T-helper 9 cell (primary cell): Measurements from ENCODE around the gene GHR.
"Not testable (repeated sequence)": the region's sequence is repeated elsewhere in the genome, so short reads cannot be mapped to it uniquely, and the experiment has no call there.

Source experiments
- DNase-seq: peaks from one replicate; pipeline ENCODE4 v3.0.0-alpha.2; 2020

Gene GHR

GRCh38 chr5:42654645-42655044 is 231.4 kb downstream of the GHR start:
- DNase-seq: no peak

GRCh38 chr5:42655982-42656650 is 232.9 kb downstream of the GHR start:
- DNase-seq: no peak

- no peak for DNase-seq
Measured at GRCh38 chr5:42656651-42657015, 233.4 kb downstream of the GHR start.

GRCh38 chr5:42659869-42660268 is 236.6 kb downstream of the GHR start:
- not testable (repeated sequence) for DNase-seq

- DNase-seq: no peak
Measured at GRCh38 chr5:42665857-42666256, 242.6 kb downstream of the GHR start.

- no peak for DNase-seq
Measured at GRCh38 chr5:42666869-42667268, 243.6 kb downstream of the GHR start.

GRCh38 chr5:42668254-42668653 is 245.0 kb downstream of the GHR start:
- no peak for DNase-seq

GRCh38 chr5:42672925-42673324 is 249.7 kb downstream of the GHR start:
- no peak for DNase-seq

- DNase-seq: no peak
Measured at GRCh38 chr5:42675602-42676001, 252.4 kb downstream of the GHR start.

GRCh38 chr5:42676362-42676761 is 253.1 kb downstream of the GHR start:
- DNase-seq: no peak

GRCh38 chr5:42677156-42677842 is 254.1 kb downstream of the GHR start:
- no peak for DNase-seq

- no peak for DNase-seq
Measured at GRCh38 chr5:42680046-42680445, 256.8 kb downstream of the GHR start.

- DNase-seq: not testable (repeated sequence)
Measured at GRCh38 chr5:42685078-42685477, 261.8 kb downstream of the GHR start.

GRCh38 chr5:42689391-42689790 is 266.2 kb downstream of the GHR start:
- DNase-seq: no peak

GRCh38 chr5:42691413-42691937 is 268.2 kb downstream of the GHR start:
- no peak for DNase-seq

GRCh38 chr5:42701351-42702059 is 278.3 kb downstream of the GHR start:
- DNase-seq: no peak

- no peak for DNase-seq
Measured at GRCh38 chr5:42703238-42703637, 280.0 kb downstream of the GHR start.

- DNase-seq: no peak
Measured at GRCh38 chr5:42715785-42716184, 292.5 kb downstream of the GHR start.

GRCh38 chr5:42718591-42718990 is 295.4 kb downstream of the GHR start:
- no peak for DNase-seq

GRCh38 chr5:42719034-42719433 is 295.8 kb downstream of the GHR start:
- DNase-seq: no peak

- no peak for DNase-seq
Measured at GRCh38 chr5:42720251-42720650, 297.0 kb downstream of the GHR start.

GRCh38 chr5:42721484-42721883 is 298.2 kb downstream of the GHR start:
- DNase-seq: no peak

GRCh38 chr5:42734531-42735058 is 311.4 kb downstream of the GHR start:
- DNase-seq: not testable (repeated sequence)

- no peak for DNase-seq
Measured at GRCh38 chr5:42740920-42741319, 317.7 kb downstream of the GHR start.
